Ovary (tissue), 3 donors: ENCODE results near the gene MARCHF3.

Experiments used
- CTCF ChIP-seq, 3 donors: fragments of 450-650 bp in 2 of 3; fragments of 200-600 bp in 1 of 3; IDR thresholded peaks; one replicate each; pipeline versions ENCODE4 v1.5.1 to v1.8.0; 2016 to 2022; ENCODE audit warnings: antibody characterized with exemption in 3 of 3, mild to moderate bottlenecking in 1 of 3
- POLR2A ChIP-seq: fragments of 450-650 bp; IDR thresholded peaks from one replicate; pipeline ENCODE4 v1.6.1; 2017; ENCODE audit warnings: antibody characterized with exemption, mild to moderate bottlenecking, moderate library complexity
- donor health status: DM: no; HTN: no; CAD: no.

GRCh38 chr5:126953640-126954039 is 76.7 kb downstream of the MARCHF3 start:
- no peak for TF ChIP-seq CTCF (IDR thresholded peaks at IDR 0.05)
- no peak for TF ChIP-seq POLR2A
